GM23248 (cell line): ENCODE measurements around the gene GLS. TPM values are rescaled to one million over a fixed set of nuclear protein-coding genes. Genes with fewer than 3 reads are reported as not detected.

Source experiments
- DNase-seq: peaks from one replicate; pipeline ENCODE4 v3.0.0-alpha.2; 2015
- H2AFZ ChIP-seq: fragments of 200-600 bp; sonication (generic); 2 replicates; pipeline ENCODE4 v1.6.1; 2016; ENCODE audit warnings: antibody characterized with exemption
- H3F3A ChIP-seq: fragments of 200-600 bp; sonication (generic); 2 replicates; pipeline ENCODE4 v1.6.1; 2016; ENCODE audit warnings: mild to moderate bottlenecking, antibody characterized with exemption, mixed run types; ENCODE audit not compliant: insufficient read depth
- H3K27ac ChIP-seq: fragments of 200-600 bp; sonication (generic); 2 replicates; pipeline ENCODE4 v1.5.1; 2016; ENCODE audit warnings: mild to moderate bottlenecking
- H3K27me3 ChIP-seq: fragments of 200-600 bp; sonication (generic); replicated peaks from 2 replicates; pipeline ENCODE4 v1.6.1; 2016; ENCODE audit warnings: mild to moderate bottlenecking; ENCODE audit not compliant: insufficient read depth
- H3K36me3 ChIP-seq: fragments of 200-600 bp; sonication (generic); 2 replicates; pipeline ENCODE4 v1.6.1; 2016; ENCODE audit warnings: low read depth, mild to moderate bottlenecking
- H3K4me1 ChIP-seq: fragments of 200-600 bp; sonication (generic); 2 replicates; pipeline ENCODE4 v1.6.1; 2016; ENCODE audit warnings: mild to moderate bottlenecking; ENCODE audit not compliant: insufficient read depth
- H3K4me2 ChIP-seq: fragments of 200-600 bp; sonication (generic); one replicate; pipeline ENCODE4 v1.6.1; 2016; ENCODE audit warnings: mild to moderate bottlenecking; ENCODE audit not compliant: unreplicated experiment
- H3K4me3 ChIP-seq: fragments of 200-600 bp; sonication (generic); 2 replicates; pipeline ENCODE4 v1.5.1; 2016; ENCODE audit warnings: mild to moderate bottlenecking
- H3K79me2 ChIP-seq: fragments of 200-600 bp; sonication (generic); 2 replicates; pipeline ENCODE4 v1.6.1; 2016; ENCODE audit warnings: mild to moderate bottlenecking; ENCODE audit not compliant: insufficient read depth
- H3K9ac ChIP-seq: fragments of 200-600 bp; sonication (generic); 2 replicates; pipeline ENCODE4 v1.6.1; 2016; ENCODE audit warnings: mild to moderate bottlenecking
- H3K9me2 ChIP-seq: fragments of 200-600 bp; sonication (generic); 2 replicates; pipeline ENCODE4 v1.6.1; 2016; ENCODE audit warnings: mixed run types, mild to moderate bottlenecking, moderate library complexity; ENCODE audit not compliant: insufficient read depth
- H3K9me3 ChIP-seq: fragments of 200-600 bp; sonication (generic); one replicate; pipeline ENCODE4 v1.6.1; 2017; ENCODE audit warnings: low read depth
- H4K20me1 ChIP-seq: fragments of 200-600 bp; sonication (generic); 2 replicates; pipeline ENCODE4 v1.6.0; 2016; ENCODE audit not compliant: insufficient read depth
- EZH2 ChIP-seq: fragments of 200-600 bp; sonication (generic); IDR thresholded peaks from 2 replicates; pipeline ENCODE4 v1.6.1; 2018; ENCODE audit warnings: antibody characterized with exemption, mild to moderate bottlenecking; ENCODE audit not compliant: insufficient read depth, poor library complexity, severe bottlenecking
- EZH2phosphoT487 ChIP-seq: fragments of 200-600 bp; sonication (generic); IDR thresholded peaks from 2 replicates; pipeline ENCODE4 v1.6.1; 2018; ENCODE audit warnings: antibody characterized with exemption, moderate library complexity, mild to moderate bottlenecking, low read depth; ENCODE audit not compliant: insufficient read depth
- WGBS, 2 experiments: methylation state at CpG; one replicate each; pipeline ENCODE4 v1.1.6; 2015 to 2017; ENCODE audit warnings: low lambda C conversion rate in 2 of 2, low coverage in 1 of 2; ENCODE audit errors: missing lambda C conversion rate in 2 of 2; 5-methylcytosine and 5-hydroxymethylcytosine counted together
- in situ Hi-C: fragments of 300-500 bp; cut with MboI; formaldehyde crosslinking; loops from 2 replicates; pipeline ENCODE4 v1.15.0; 2020
- polyA plus RNA-seq: library from polyadenylated mRNA; unstranded; fragments of >200 nt; fragmentation: Nextera tagmentation; extraction: Ambion mirVana; gene quantifications from 2 replicates; pipeline ENCODE4 v1.2.1, GENCODE V29; 2016
- total RNA-seq: library from RNA; depleted of rRNA; stranded (reverse); fragments of >200 nt; shearing (Covaris generic); gene quantifications from 2 replicates; pipeline ENCODE4 v1.2.3, GENCODE V29; 2014; rRNA removed

The GLS gene
- total and polyA plus RNA-seq, 2 experiments from 2014 or later = 96.0 to 362 TPM

DNA sequence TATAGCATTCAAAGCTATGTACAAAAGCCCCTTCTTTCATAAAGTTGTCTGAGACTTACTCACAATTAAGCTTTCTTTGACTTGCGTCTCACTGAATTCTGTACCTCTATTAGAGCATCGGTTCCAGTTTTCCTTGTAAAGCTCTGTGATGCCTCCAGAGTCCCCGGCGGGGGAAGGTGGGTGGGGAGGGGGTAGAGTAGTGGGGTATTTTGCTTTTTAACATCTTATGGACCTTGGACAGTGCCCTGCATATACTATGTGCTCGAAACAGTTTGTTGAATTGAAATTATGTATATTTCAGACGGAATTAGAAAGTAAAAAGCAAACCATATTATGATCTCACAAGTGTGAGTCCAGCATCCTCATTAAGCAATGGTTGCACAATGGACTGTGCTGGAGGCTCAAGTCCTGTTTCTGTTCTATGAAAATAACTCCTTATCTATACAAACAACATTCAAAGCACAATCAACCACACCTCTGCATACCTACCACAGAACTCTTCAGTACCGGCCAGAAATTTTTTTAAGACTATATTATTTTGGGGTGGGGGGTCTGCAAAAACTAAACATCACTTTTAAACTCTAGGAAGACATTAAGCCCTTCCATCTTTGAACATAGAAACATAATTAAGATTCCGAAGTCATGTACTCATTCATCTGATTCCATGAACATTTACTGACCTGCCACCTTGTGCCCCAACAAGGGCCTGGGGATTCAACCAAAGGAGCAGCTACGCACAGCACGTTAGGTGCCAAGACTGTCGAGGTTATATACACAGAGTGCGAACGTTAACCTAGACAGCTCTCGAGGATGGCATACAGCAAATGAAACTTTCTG, 132.4 kb downstream of the GLS start:
- 35% methylated on average over 14 of the region's 14 CpGs for WGBS, 2 experiments
- peak; percentile 58 for DNase-seq
- in situ Hi-C loops = no loop called here

GRCh38 chr2:191013682-191013931, 133.0 kb downstream of the GLS start:
- peak overlapping the region; percentile 83 for H3K4me3 ChIP-seq
- peaks cover 22% of the 10 kb centered on the region for H3K36me3 ChIP-seq
- DNase-seq = no peak
- H3K4me2 ChIP-seq = peak overlapping the region; percentile 91
- WGBS, 2 experiments = 1% methylated on average over 13 to 14 of the region's 14 CpGs
- no peaks in the 10 kb centered on the region for H3K27me3 ChIP-seq
- peaks cover 51% of the 10 kb centered on the region for H3K79me2 ChIP-seq
- in situ Hi-C loops = no loop called here
- H3K27ac ChIP-seq = peak overlapping the region; percentile 90
- no peaks in the 10 kb centered on the region for H3K9me2 ChIP-seq
- H3F3A ChIP-seq = peaks cover 26% of the 10 kb centered on the region; the same call in 1 of the 2 replicates
- H4K20me1 ChIP-seq = no peaks in the 10 kb centered on the region; the same call in 1 of the 2 replicates
- peak overlapping the region; percentile 4 for H2AFZ ChIP-seq
- peaks cover 42% of the 10 kb centered on the region for H3K4me1 ChIP-seq
- no peak for TF ChIP-seq EZH2phosphoT487
- no peak for TF ChIP-seq EZH2
- H3K9ac ChIP-seq = peak overlapping the region; percentile 80
- H3K9me3 ChIP-seq = no peaks in the 10 kb centered on the region

More for the DNA sequence above, 132.4 kb downstream of the GLS start:
- H3K27me3 ChIP-seq = no peaks in the 10 kb centered on the region
- no peak for TF ChIP-seq EZH2
- TF ChIP-seq EZH2phosphoT487 = no peak
- peak overlapping the region; percentile 91 for H3K4me2 ChIP-seq
- H2AFZ ChIP-seq = peak overlapping the region; percentile 4; the same call in 1 of the 2 replicates
- H3K36me3 ChIP-seq = peaks cover 28% of the 10 kb centered on the region
- no peaks in the 10 kb centered on the region for H3K9me2 ChIP-seq
- no peaks in the 10 kb centered on the region for H3K9me3 ChIP-seq
- peak overlapping the region; percentile 80 for H3K9ac ChIP-seq
- peak overlapping the region; percentile 90 for H3K27ac ChIP-seq
- H3F3A ChIP-seq = peaks cover 32% of the 10 kb centered on the region; the same call in 1 of the 2 replicates
- peaks cover 57% of the 10 kb centered on the region for H3K79me2 ChIP-seq
- peaks cover 42% of the 10 kb centered on the region for H3K4me1 ChIP-seq
- no peaks in the 10 kb centered on the region; the same call in 1 of the 2 replicates for H4K20me1 ChIP-seq
- H3K4me3 ChIP-seq = peak overlapping the region; percentile 83

GRCh38 chr2:191013932-191014652, 133.5 kb downstream of the GLS start, which contains the start of gene STAT1:
Gene STAT1, minus strand, starts transcription at chr2:191014171. Its CDS starts 4,168 bp downstream, at chr2:191010003.
- Histone ChIP-seq H3K4me3 (peak within 1 kb of the TSS; percentile 83), H3K4me1 (peaks cover 42% of the 10 kb centered on the region), H3K4me2 (peak within 1 kb of the TSS; percentile 91), H4K20me1 (no peaks in the 10 kb centered on the region; the same call in 1 of the 2 replicates), H3K27me3 (no peaks in the 10 kb centered on the region), H3F3A (peaks cover 24% of the 10 kb centered on the region; the same call in 1 of the 2 replicates), H3K79me2 (peaks cover 48% of the 10 kb centered on the region), H3K9me3 (no peaks in the 10 kb centered on the region), H3K9me2 (no peaks in the 10 kb centered on the region), H2AFZ (peak within 1 kb of the TSS; percentile 74), H3K9ac (peak within 1 kb of the TSS; percentile 80), H3K27ac (peak within 1 kb of the TSS; percentile 90), H3K36me3 (peaks cover 18% of the 10 kb centered on the region)
- DNase-seq = peak; percentile 97
- 1% methylated on average over 59 of the region's 68 CpGs for WGBS, 2 experiments
- in situ Hi-C loops = no loop called here
- no peak for TF ChIP-seq EZH2
- no peak for TF ChIP-seq EZH2phosphoT487

GRCh38 chr2:191014653-191015020, 134.0 kb downstream of the GLS start:
- Histone ChIP-seq H3K36me3 (peaks cover 12% of the 10 kb centered on the region; the same call in 1 of the 2 replicates), H3K9ac (peak overlapping the region; percentile 80), H4K20me1 (no peaks in the 10 kb centered on the region; the same call in 1 of the 2 replicates), H3K27ac (peak overlapping the region; percentile 90), H3K4me2 (peak overlapping the region; percentile 84), H3K4me3 (peak overlapping the region; percentile 83), H3K4me1 (peaks cover 38% of the 10 kb centered on the region), H3K79me2 (peaks cover 43% of the 10 kb centered on the region), H3F3A (peaks cover 19% of the 10 kb centered on the region; the same call in 1 of the 2 replicates), H3K9me3 (no peaks in the 10 kb centered on the region), H2AFZ (peak overlapping the region; percentile 74), H3K27me3 (no peaks in the 10 kb centered on the region), H3K9me2 (no peaks in the 10 kb centered on the region)
- no peak for TF ChIP-seq EZH2phosphoT487
- no peak for TF ChIP-seq EZH2
- DNase-seq = no peak
- in situ Hi-C loops = no loop called here
- 50 to 55% methylated on average over 4 of the region's 4 CpGs for WGBS, 2 experiments

Other genes with a start within 250 kb of the GLS start
- 44.1 and 48.3 TPM in 2 replicates for gene NAB1, start 231.7 kb upstream of the GLS start, total RNA-seq
- gene NAB1, start 231.7 kb upstream of the GLS start, polyA plus RNA-seq = 13.0 TPM in 2 replicates
- 227 and 232 TPM in 2 replicates for gene STAT1, start 133.3 kb downstream of the GLS start, total RNA-seq
- 237 and 238 TPM in 2 replicates for gene STAT1, start 133.3 kb downstream of the GLS start, polyA plus RNA-seq